OCI-LY1 (cell line): ENCODE measurements around the gene SHC1.
"Not testable (repeated sequence)": the region's sequence is repeated elsewhere in the genome, so short reads cannot be mapped to it uniquely, and the experiment has no call there.

Experiments used
- H2AFZ ChIP-seq: fragments of 200-600 bp; sonication (generic), shearing (Covaris generic); 2 replicates; pipeline ENCODE4 v1.6.0; 2014; ENCODE audit warnings: antibody characterized with exemption, mild to moderate bottlenecking, low read length
- H3F3A ChIP-seq: fragments of 200-600 bp; sonication (generic), shearing (Covaris generic); 2 replicates; pipeline ENCODE4 v1.6.0; 2014; ENCODE audit warnings: mild to moderate bottlenecking, antibody characterized with exemption, low read length, moderate library complexity; ENCODE audit not compliant: insufficient read depth
- H3K27ac ChIP-seq: fragments of 200-600 bp; sonication (generic); 2 replicates; pipeline ENCODE4 v1.5.1; 2014; ENCODE audit warnings: low read length, mixed run types, mild to moderate bottlenecking, low read depth; ENCODE audit not compliant: poor library complexity, severe bottlenecking
- H3K27me3 ChIP-seq: fragments of 200-600 bp; sonication (generic); 2 replicates; pipeline ENCODE4 v1.6.0; 2014; ENCODE audit warnings: antibody characterized with exemption, mild to moderate bottlenecking, low read length, moderate library complexity; ENCODE audit not compliant: insufficient read depth
- H3K36me3 ChIP-seq: fragments of 200-600 bp; sonication (generic); 2 replicates; pipeline ENCODE4 v1.6.1; 2014; ENCODE audit warnings: mild to moderate bottlenecking, antibody characterized with exemption, low read length, moderate library complexity, mixed read lengths; ENCODE audit not compliant: insufficient read depth
- H3K4me1 ChIP-seq: fragments of 200-600 bp; sonication (generic); 2 replicates; pipeline ENCODE4 v1.5.1; 2014; ENCODE audit warnings: mild to moderate bottlenecking, low read length, moderate library complexity; ENCODE audit not compliant: insufficient read depth, severe bottlenecking
- H3K4me2 ChIP-seq: fragments of 200-600 bp; sonication (generic), shearing (Covaris generic); 2 replicates; pipeline ENCODE4 v1.6.1; 2014; ENCODE audit warnings: low read length
- H3K4me3 ChIP-seq: fragments of 200-600 bp; sonication (generic); 2 replicates; pipeline ENCODE4 v1.5.1; 2014; ENCODE audit warnings: low read length, low read depth, mild to moderate bottlenecking, mixed read lengths; ENCODE audit not compliant: poor library complexity, severe bottlenecking
- H3K79me2 ChIP-seq: fragments of 200-600 bp; shearing (Covaris generic); 2 replicates; pipeline ENCODE4 v1.6.1; 2016; ENCODE audit warnings: mixed run types, low read length, mixed read lengths; ENCODE audit not compliant: insufficient read depth
- H3K9ac ChIP-seq: fragments of 200-600 bp; sonication (generic), shearing (Covaris generic); 2 replicates; pipeline ENCODE4 v1.6.1; 2014; ENCODE audit warnings: mild to moderate bottlenecking, low read length, mixed read lengths
- H3K9me2 ChIP-seq: fragments of 200-600 bp; sonication (generic), shearing (Covaris generic); 2 replicates; pipeline ENCODE4 v1.6.1; 2014; ENCODE audit warnings: low read depth, mild to moderate bottlenecking, low read length, mixed read lengths
- H3K9me3 ChIP-seq: fragments of 200-600 bp; shearing (Covaris generic); 2 replicates; pipeline ENCODE4 v1.6.1; 2014; ENCODE audit warnings: low read length, mixed read lengths
- H4K20me1 ChIP-seq: fragments of 200-600 bp; sonication (generic), shearing (Covaris generic); 2 replicates; pipeline ENCODE4 v1.6.0; 2016; ENCODE audit warnings: mild to moderate bottlenecking, low read length; ENCODE audit not compliant: insufficient read depth
- EZH2 ChIP-seq: fragments of 200-600 bp; sonication (generic), shearing (Covaris generic); IDR thresholded peaks from 2 replicates; pipeline ENCODE4 v1.8.0; 2017; ENCODE audit warnings: borderline replicate concordance, mixed run types, mild to moderate bottlenecking, antibody characterized with exemption, low read length, moderate library complexity, mixed read lengths
- TF ChIP-seq, protein P1 (sequence below): fragments of 200-600 bp; sonication (generic), shearing (Covaris generic); IDR thresholded peaks from 2 replicates; pipeline ENCODE4 v1.5.1; 2017; ENCODE audit warnings: mild to moderate bottlenecking, antibody characterized with exemption, low read length, moderate library complexity, mixed read lengths

The SHC1 gene

DNA sequence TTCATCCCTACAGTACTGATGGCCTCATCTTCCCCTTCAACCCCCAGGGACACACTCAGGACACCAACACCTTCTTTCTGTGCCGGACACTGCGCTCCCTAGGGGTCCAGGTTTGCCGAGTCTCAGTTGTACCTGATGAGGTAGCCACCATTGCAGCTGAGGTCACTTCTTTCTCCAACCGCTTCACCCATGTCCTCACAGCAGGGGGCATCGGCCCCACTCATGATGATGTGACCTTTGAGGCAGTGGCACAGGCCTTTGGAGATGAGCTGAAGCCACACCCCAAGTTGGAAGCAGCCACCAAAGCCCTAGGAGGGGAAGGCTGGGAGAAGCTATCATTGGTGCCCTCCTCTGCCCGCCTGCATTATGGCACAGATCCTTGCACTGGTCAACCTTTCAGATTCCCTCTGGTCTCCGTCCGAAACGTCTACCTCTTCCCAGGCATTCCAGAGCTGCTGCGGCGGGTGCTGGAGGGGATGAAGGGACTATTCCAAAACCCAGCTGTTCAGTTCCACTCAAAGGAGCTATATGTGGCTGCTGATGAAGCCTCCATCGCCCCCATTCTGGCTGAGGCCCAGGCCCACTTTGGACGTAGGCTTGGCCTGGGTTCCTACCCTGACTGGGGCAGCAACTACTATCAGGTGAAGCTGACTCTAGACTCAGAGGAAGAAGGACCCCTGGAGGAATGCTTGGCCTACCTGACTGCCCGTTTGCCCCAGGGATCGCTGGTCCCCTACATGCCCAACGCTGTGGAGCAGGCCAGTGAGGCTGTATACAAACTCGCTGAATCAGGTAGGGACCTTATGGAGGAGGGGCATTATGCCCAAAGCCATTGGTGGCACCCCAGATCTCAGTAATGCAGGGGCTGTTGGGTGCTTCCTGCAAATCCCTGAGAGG is 17.8 kb upstream of the SHC1 start:
- Histone ChIP-seq H3K9me2 (no peaks in the 10 kb centered on the region), H3K4me3 (no peak overlapping the region), H3K27ac (no peak overlapping the region), H2AFZ (no peak overlapping the region), H3K9ac (no peak overlapping the region), H3K27me3 (no peaks in the 10 kb centered on the region), H3K4me1 (peaks cover 14% of the 10 kb centered on the region), H3K9me3 (no peaks in the 10 kb centered on the region), H3K4me2 (no peak overlapping the region), H3K36me3 (peaks cover 52% of the 10 kb centered on the region), H4K20me1 (no peaks in the 10 kb centered on the region), H3F3A (no peaks in the 10 kb centered on the region), H3K79me2 (peaks cover 15% of the 10 kb centered on the region)
- TF ChIP-seq, protein P1, sequence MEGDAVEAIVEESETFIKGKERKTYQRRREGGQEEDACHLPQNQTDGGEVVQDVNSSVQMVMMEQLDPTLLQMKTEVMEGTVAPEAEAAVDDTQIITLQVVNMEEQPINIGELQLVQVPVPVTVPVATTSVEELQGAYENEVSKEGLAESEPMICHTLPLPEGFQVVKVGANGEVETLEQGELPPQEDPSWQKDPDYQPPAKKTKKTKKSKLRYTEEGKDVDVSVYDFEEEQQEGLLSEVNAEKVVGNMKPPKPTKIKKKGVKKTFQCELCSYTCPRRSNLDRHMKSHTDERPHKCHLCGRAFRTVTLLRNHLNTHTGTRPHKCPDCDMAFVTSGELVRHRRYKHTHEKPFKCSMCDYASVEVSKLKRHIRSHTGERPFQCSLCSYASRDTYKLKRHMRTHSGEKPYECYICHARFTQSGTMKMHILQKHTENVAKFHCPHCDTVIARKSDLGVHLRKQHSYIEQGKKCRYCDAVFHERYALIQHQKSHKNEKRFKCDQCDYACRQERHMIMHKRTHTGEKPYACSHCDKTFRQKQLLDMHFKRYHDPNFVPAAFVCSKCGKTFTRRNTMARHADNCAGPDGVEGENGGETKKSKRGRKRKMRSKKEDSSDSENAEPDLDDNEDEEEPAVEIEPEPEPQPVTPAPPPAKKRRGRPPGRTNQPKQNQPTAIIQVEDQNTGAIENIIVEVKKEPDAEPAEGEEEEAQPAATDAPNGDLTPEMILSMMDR, result no peak
- TF ChIP-seq EZH2, result no peak

DNA sequence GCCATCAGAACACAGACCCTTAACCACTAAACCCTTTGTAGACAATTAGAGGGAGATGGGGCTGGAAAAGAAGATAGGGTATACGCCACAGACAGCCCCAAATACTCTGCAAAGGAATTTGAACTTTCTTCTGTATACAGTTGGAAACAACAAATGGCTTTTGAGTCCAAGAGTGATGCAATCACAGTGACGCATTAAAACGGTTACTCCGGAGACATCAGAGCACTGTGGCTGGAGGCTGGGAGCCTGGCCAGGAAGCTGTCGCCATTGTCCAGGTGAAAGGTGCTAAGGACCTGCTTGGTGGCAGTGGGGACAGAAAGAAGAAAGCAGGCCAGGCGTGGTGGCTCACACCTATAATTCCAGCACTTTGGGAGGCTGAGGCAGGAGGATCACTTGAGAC is 16.8 kb upstream of the SHC1 start:
- Histone ChIP-seq H3K9me2 (no peaks in the 10 kb centered on the region), H3K9me3 (no peaks in the 10 kb centered on the region), H3K27me3 (no peaks in the 10 kb centered on the region), H2AFZ (no peak overlapping the region), H3K27ac (no peak overlapping the region), H3F3A (no peaks in the 10 kb centered on the region), H3K4me2 (no peak overlapping the region), H3K36me3 (peaks cover 48% of the 10 kb centered on the region), H3K4me3 (no peak overlapping the region), H3K79me2 (peaks cover 15% of the 10 kb centered on the region), H3K9ac (no peak overlapping the region), H3K4me1 (peaks cover 20% of the 10 kb centered on the region), H4K20me1 (no peaks in the 10 kb centered on the region)
- TF ChIP-seq, protein P1, result no peak
- no peak for TF ChIP-seq EZH2

DNA sequence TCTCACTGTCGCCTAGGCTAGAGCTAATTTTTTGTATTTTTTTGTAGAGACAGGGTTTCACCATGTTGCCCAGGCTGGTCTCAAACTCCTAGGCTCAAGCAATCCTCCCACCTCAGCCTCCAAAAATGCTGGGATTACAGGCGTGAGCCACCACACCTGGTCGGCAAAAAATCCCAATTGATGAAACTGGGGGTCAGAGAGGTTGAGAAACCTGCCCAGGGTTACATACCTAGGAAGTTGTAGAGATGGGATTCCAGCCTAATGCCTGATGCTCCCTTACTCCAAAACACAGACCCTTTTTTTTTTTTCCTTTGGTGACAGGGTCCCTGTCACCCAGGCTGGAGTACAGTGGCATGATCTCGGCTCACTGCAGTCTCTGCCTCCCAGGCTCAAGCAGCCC is 16.2 kb upstream of the SHC1 start:
- Histone ChIP-seq H3K4me1 (peaks cover 23% of the 10 kb centered on the region), H3K79me2 (peaks cover 15% of the 10 kb centered on the region), H3K36me3 (peaks cover 49% of the 10 kb centered on the region)
- H4K20me1 ChIP-seq, H3K27ac ChIP-seq, H3K9me2 ChIP-seq, H3K4me3 ChIP-seq, H3F3A ChIP-seq, H3K27me3 ChIP-seq, H2AFZ ChIP-seq, H3K9me3 ChIP-seq, H3K4me2 ChIP-seq, H3K9ac ChIP-seq: not testable (repeated sequence)
